Stimulated activated CD4-positive, alpha-beta T cell treated with anti-CD3 and anti-CD28 coated beads, TNF-alpha, amount 100 ng/mL, for 1 hour (primary cell): Measurements from ENCODE around the gene FGGY.
"Not testable (repeated sequence)": the region's sequence is repeated elsewhere in the genome, so short reads cannot be mapped to it uniquely, and the experiment has no call there.

ENCODE experiments used
- DNase-seq, 3 donors: peaks; one replicate each; pipeline ENCODE4 v3.0.0-alpha.2; 2020; ENCODE audit warnings: low read depth in 3 of 3, low spot score in 1 of 3

The FGGY gene

DNA sequence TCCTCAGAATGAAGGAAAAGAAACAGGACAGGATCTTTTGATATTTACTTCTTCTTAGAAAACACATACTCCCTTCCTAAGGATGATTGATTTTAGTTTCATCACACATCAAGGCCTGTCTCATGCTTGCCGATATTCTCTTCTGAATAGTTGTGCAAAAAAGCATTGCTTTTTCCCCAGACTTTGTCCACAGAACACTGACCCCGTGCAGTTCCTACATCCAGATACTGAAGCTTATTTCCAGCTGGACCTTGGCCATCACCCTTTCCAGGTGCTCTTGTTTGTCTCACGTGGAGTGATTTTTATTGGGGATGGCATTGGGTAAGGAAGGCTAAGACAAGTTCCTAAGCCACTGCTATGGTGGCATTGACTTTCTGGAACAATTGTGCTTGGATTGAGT lies 320.5 kb downstream of the FGGY start:
- DNase-seq = no peak

DNA sequence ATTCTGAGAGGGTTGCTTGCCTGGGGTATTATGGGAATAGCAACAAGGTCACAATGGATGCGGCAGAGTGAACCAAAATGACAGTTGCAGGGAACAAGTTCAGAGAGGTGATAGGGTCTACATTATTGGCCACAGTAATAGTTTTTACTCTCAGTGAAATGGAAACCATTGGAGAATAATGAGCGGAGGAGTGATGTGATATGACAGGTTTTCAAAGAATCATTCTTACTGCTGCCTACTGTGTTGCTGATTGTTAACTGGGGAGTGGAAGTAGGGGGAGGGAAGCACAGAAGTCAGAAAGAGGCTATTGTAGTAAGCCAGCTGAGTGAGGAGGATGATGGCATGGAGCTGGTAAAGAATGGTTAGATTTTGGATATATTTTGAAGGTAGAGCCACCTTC lies 322.7 kb downstream of the FGGY start:
- DNase-seq = no peak

- DNase-seq = no peak
These were observed 328.5 kb downstream of the FGGY start for GRCh38 chr1:59625384-59625783.

GRCh38 chr1:59631561-59632255 lies 334.8 kb downstream of the FGGY start:
- DNase-seq = no peak

GRCh38 chr1:59635097-59635496 lies 338.2 kb downstream of the FGGY start:
- no peak for DNase-seq

DNA sequence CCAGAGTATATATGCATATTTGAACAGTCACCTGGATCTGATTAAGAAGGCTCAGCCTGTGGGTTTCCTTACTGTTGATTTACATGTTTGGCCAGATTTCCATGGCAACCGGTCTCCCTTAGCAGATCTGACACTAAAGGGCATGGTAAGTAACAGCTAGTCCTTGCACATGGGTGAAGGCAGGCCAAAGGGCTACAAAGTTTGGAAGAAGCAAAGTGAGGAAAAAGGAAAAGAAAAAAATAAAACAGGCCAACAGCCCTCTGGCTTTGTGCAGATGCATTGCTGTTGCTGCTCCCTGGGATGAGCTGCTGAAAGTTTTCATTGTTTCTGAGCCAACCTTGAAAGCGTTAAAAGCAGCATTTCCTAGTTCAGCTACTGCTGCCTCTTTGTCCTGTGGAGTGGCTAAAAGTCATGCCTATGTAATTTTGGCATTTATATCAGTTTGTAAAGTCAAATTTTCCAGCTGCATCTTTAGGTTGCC lies 341.4 kb downstream of the FGGY start:
- DNase-seq = no peak

DNA sequence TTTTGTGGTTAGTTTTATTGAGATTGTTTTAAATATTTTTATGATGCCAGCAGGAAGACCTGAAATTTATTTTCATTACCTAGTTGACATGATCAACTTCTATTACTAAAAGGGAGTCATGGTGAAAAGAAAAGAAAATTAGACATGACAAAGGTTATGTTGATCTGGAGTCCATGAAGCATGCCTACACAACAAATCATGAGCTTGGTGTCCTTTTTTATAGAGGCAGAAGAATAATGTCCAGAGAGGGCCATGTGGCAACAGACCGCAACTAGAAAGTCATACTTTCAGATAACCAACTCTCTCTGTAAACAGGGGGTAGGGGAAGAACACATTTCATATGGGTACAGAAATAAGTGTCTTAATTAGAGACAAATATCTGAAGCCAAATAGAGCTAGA lies 342.4 kb downstream of the FGGY start:
- DNase-seq = no peak

DNA sequence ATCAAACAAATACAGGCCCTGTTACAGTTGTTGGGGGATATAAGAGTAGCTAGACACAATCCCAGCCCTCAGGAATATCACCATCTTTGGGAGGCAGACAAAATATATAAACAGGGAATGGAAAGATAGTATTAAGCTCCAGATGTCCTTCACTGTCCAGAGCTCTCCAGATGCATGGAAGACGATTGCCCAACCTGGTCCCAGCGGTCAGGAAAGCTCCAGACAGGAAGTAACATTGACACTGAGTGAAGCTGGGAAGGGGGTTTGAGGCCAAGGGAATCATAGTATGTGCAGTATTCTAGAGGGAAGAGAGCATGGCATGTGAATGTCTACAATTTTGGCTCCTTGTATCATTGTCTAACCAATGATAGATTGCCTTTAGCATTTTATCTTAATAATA lies 344.0 kb downstream of the FGGY start:
- no peak for DNase-seq

DNA sequence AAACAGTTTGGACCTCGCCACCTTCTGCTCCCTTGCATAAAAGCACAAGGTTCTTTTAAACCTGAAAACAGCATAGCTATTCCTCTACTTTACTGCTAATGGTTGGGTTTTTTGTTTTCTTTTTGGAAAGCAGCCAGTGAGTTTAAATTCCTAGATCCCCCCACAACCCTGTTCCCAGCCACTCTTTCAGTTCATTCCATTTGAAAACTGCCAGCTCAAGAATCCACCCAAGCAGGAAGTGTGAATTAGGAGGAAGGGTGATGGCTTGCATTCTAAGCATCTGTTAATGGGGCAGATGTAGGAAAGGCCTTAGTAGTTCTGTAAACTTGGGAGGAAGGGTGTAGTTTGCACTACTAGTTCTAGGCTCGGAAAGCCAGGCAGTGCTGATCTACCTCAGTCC lies 344.9 kb downstream of the FGGY start:
- DNase-seq = no peak

GRCh38 chr1:59643526-59643925 lies 346.6 kb downstream of the FGGY start:
- no peak for DNase-seq

- no peak for DNase-seq
These were observed 349.0 kb downstream of the FGGY start for GRCh38 chr1:59645893-59646292.

GRCh38 chr1:59653142-59653958 lies 356.5 kb downstream of the FGGY start:
- DNase-seq = not testable (repeated sequence)

GRCh38 chr1:59653968-59654367 lies 357.1 kb downstream of the FGGY start:
- no peak for DNase-seq

GRCh38 chr1:59657873-59658465 lies 361.1 kb downstream of the FGGY start:
- no peak for DNase-seq

GRCh38 chr1:59664166-59664565 lies 367.3 kb downstream of the FGGY start:
- no peak for DNase-seq

DNA sequence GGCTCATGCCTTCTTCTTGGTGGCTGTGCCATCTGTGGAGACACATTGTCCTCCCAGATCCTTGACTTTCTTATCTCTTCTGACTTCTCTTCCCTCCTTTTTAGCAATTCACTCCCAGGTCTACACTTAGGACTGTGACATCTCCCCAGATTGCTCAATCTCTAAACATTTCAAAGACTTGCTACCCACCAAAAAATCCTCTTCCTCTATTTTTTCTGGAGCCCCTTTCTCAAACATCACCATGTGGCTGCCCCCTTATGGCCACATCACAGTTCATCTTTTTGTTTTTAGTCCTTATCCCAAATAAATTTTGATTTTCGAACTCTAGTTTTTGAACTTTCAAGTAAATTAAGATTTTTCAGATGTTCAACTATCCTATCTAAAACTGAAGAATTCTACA lies 369.2 kb downstream of the FGGY start:
- DNase-seq = no peak

DNA sequence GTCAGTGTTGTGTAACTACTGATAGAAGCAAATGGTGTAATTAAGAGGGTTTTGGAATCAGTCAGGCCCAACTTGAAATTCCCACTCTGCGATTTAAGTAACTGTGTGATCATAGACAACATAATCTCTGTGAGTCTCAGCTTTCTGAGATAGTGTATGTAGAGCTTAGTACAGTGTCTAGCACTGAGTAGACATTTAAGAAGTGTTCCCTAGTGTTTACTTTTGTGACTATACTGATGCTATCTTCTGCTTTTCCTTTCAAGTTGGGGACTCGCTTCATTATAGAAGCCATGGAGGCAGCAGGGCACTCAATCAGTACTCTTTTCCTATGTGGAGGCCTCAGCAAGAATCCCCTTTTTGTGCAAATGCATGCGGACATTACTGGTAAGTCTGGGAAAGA lies 370.1 kb downstream of the FGGY start:
- DNase-seq = no peak

- DNase-seq = no peak
These were observed 372.9 kb downstream of the FGGY start for GRCh38 chr1:59669752-59670312.

DNA sequence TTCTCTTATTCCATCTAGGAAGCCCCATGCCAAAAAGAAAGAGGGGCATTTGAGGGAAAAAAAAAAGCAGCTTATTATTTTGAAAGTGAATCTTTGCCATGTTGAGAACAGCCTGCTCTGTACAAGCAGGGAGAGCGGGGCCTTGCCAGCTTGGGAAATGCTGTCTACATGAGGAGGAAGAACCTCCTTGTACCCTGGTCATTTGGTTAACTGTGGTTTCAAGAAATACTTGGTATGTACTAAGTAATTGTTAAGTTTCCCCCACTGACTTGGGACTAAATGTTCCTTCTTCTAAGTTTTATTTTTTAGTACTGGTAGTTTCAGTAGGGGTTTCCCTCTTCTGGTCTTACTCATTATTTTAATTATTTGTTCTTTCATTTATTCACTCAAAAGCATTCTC lies 373.8 kb downstream of the FGGY start:
- no peak for DNase-seq

DNA sequence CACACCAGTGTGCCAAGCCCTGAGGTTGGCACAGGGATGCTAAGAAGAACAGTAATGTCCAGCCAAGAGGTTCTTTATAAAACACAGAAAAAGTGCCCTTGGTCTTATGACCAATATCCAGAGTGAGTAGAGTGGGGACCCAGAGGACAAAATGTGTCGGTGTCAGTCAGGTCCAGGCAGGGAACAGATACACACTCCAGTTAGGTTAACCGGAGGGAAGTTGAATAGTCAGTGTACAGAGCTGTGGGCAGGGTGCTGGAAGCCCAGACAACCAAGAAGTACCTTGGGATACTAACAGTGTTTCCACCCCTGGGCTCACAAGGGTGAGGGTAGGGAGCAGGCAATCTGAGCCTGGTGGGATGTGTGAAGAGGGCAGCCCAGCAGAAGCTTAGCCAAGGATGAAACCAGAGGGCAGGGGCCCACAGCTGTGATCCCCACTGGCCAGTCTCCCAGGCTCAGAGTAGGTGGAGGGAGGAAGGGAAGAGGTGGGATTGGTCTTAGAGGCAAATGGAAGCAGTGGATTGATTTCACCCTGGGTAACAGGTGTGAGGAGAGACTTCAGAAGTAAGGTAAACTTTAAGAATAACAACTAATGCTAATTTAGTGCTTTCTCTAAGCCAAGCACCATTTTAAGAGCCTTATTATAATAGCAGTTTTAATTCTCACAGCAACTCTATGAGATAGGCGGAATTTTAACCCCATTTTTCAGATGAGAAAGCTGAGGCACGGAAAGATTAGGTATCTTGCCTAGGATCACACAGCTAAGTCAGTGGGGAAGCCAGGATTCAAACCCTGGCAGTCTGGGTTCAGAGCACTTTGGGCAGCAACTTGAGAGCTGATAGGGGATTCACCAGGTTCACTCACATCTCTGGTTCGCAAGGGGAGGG lies 374.4 kb downstream of the FGGY start:
- DNase-seq = no peak

GRCh38 chr1:59671953-59672305 lies 375.0 kb downstream of the FGGY start:
- no peak for DNase-seq
